OCI-LY1 (cell line): ENCODE results near the gene ALDH3A2.
"Not testable (repeated sequence)": the region's sequence is repeated elsewhere in the genome, so short reads cannot be mapped to it uniquely, and the experiment has no call there.

Experiments used
- H2AFZ ChIP-seq: fragments of 200-600 bp; sonication (generic), shearing (Covaris generic); 2 replicates; pipeline ENCODE4 v1.6.0; 2014; ENCODE audit warnings: antibody characterized with exemption, mild to moderate bottlenecking, low read length
- H3F3A ChIP-seq: fragments of 200-600 bp; sonication (generic), shearing (Covaris generic); 2 replicates; pipeline ENCODE4 v1.6.0; 2014; ENCODE audit warnings: mild to moderate bottlenecking, antibody characterized with exemption, low read length, moderate library complexity; ENCODE audit not compliant: insufficient read depth
- H3K27ac ChIP-seq: fragments of 200-600 bp; sonication (generic); 2 replicates; pipeline ENCODE4 v1.5.1; 2014; ENCODE audit warnings: low read length, mixed run types, mild to moderate bottlenecking, low read depth; ENCODE audit not compliant: poor library complexity, severe bottlenecking
- H3K27me3 ChIP-seq: fragments of 200-600 bp; sonication (generic); 2 replicates; pipeline ENCODE4 v1.6.0; 2014; ENCODE audit warnings: antibody characterized with exemption, mild to moderate bottlenecking, low read length, moderate library complexity; ENCODE audit not compliant: insufficient read depth
- H3K36me3 ChIP-seq: fragments of 200-600 bp; sonication (generic); 2 replicates; pipeline ENCODE4 v1.6.1; 2014; ENCODE audit warnings: mild to moderate bottlenecking, antibody characterized with exemption, low read length, moderate library complexity, mixed read lengths; ENCODE audit not compliant: insufficient read depth
- H3K4me1 ChIP-seq: fragments of 200-600 bp; sonication (generic); 2 replicates; pipeline ENCODE4 v1.5.1; 2014; ENCODE audit warnings: mild to moderate bottlenecking, low read length, moderate library complexity; ENCODE audit not compliant: insufficient read depth, severe bottlenecking
- H3K4me2 ChIP-seq: fragments of 200-600 bp; sonication (generic), shearing (Covaris generic); 2 replicates; pipeline ENCODE4 v1.6.1; 2014; ENCODE audit warnings: low read length
- H3K4me3 ChIP-seq: fragments of 200-600 bp; sonication (generic); 2 replicates; pipeline ENCODE4 v1.5.1; 2014; ENCODE audit warnings: low read length, low read depth, mild to moderate bottlenecking, mixed read lengths; ENCODE audit not compliant: poor library complexity, severe bottlenecking
- H3K79me2 ChIP-seq: fragments of 200-600 bp; shearing (Covaris generic); 2 replicates; pipeline ENCODE4 v1.6.1; 2016; ENCODE audit warnings: mixed run types, low read length, mixed read lengths; ENCODE audit not compliant: insufficient read depth
- H3K9ac ChIP-seq: fragments of 200-600 bp; sonication (generic), shearing (Covaris generic); 2 replicates; pipeline ENCODE4 v1.6.1; 2014; ENCODE audit warnings: mild to moderate bottlenecking, low read length, mixed read lengths
- H3K9me2 ChIP-seq: fragments of 200-600 bp; sonication (generic), shearing (Covaris generic); 2 replicates; pipeline ENCODE4 v1.6.1; 2014; ENCODE audit warnings: low read depth, mild to moderate bottlenecking, low read length, mixed read lengths
- H3K9me3 ChIP-seq: fragments of 200-600 bp; shearing (Covaris generic); 2 replicates; pipeline ENCODE4 v1.6.1; 2014; ENCODE audit warnings: low read length, mixed read lengths
- H4K20me1 ChIP-seq: fragments of 200-600 bp; sonication (generic), shearing (Covaris generic); 2 replicates; pipeline ENCODE4 v1.6.0; 2016; ENCODE audit warnings: mild to moderate bottlenecking, low read length; ENCODE audit not compliant: insufficient read depth
- EZH2 ChIP-seq: fragments of 200-600 bp; sonication (generic), shearing (Covaris generic); IDR thresholded peaks from 2 replicates; pipeline ENCODE4 v1.8.0; 2017; ENCODE audit warnings: borderline replicate concordance, mixed run types, mild to moderate bottlenecking, antibody characterized with exemption, low read length, moderate library complexity, mixed read lengths
- TF ChIP-seq, protein P1 (sequence below): fragments of 200-600 bp; sonication (generic), shearing (Covaris generic); IDR thresholded peaks from 2 replicates; pipeline ENCODE4 v1.5.1; 2017; ENCODE audit warnings: mild to moderate bottlenecking, antibody characterized with exemption, low read length, moderate library complexity, mixed read lengths

ALDH3A2 gene

DNA sequence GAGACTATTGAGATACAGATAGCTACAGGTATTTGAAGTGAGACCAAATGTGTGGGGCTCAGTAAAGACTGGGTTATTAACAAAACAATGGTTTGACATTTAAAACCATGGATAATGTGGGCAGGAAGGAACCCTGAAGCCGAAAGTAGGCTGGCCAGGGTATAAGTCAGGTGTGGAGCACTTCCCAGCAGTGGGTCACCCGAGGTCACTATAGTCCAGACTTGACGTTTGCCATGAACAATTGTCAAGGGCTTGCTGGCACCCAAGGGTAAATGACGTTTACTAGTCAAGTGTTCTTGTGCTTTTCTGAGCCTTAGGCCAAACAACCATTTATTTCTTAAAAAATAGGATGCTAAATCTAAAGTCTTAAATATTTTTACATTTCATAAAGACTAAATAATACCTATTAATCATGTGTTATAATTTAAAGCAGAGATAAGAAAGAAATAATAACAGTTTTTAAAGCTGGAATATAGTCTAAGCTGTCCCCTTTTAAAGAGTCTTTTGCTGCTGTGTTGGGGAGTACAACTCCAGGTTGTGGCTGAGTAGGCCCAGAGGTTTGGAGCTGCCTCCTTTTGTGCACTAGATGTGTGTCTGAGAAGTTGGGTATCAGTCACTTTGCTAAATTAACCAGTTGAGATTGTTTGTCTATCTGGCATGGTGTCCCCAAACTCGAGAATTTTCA is 15.7 kb downstream of the ALDH3A2 start:
- Histone ChIP-seq H3F3A (no peaks in the 10 kb centered on the region), H2AFZ (no peak overlapping the region)

DNA sequence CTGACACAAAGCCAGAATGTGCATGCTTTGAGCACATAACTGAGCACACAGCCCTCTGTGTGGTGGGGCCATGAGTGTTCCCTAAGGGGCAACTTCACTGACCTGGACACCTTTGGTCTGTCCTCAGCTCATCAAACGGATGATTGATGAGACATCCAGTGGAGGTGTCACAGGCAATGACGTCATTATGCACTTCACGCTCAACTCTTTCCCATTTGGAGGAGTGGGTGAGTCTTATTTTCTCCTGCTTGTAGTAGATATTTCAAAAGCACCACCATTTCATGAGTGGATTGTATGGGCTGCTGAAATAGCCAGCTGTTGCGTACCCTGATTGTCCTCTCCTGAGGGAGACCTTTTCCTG is 16.2 kb downstream of the ALDH3A2 start:
- Histone ChIP-seq H3K4me2 (no peak overlapping the region), H3K79me2 (no peaks in the 10 kb centered on the region), H3K27me3 (no peaks in the 10 kb centered on the region), H3K4me3 (no peak overlapping the region), H3K36me3 (peaks cover 17% of the 10 kb centered on the region; the same call in 1 of the 2 replicates), H3K27ac (no peak overlapping the region), H3K9me3 (no peaks in the 10 kb centered on the region), H4K20me1 (no peaks in the 10 kb centered on the region), H2AFZ (no peak overlapping the region), H3K9ac (no peak overlapping the region), H3F3A (no peaks in the 10 kb centered on the region), H3K9me2 (no peaks in the 10 kb centered on the region), H3K4me1 (no peaks in the 10 kb centered on the region)
- no peak for TF ChIP-seq EZH2
- TF ChIP-seq, protein P1, sequence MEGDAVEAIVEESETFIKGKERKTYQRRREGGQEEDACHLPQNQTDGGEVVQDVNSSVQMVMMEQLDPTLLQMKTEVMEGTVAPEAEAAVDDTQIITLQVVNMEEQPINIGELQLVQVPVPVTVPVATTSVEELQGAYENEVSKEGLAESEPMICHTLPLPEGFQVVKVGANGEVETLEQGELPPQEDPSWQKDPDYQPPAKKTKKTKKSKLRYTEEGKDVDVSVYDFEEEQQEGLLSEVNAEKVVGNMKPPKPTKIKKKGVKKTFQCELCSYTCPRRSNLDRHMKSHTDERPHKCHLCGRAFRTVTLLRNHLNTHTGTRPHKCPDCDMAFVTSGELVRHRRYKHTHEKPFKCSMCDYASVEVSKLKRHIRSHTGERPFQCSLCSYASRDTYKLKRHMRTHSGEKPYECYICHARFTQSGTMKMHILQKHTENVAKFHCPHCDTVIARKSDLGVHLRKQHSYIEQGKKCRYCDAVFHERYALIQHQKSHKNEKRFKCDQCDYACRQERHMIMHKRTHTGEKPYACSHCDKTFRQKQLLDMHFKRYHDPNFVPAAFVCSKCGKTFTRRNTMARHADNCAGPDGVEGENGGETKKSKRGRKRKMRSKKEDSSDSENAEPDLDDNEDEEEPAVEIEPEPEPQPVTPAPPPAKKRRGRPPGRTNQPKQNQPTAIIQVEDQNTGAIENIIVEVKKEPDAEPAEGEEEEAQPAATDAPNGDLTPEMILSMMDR: no peak

More for the DNA sequence above, 15.7 kb downstream of the ALDH3A2 start:
- Histone ChIP-seq H3K4me3 (no peak overlapping the region), H3K9me2 (no peaks in the 10 kb centered on the region), H4K20me1 (no peaks in the 10 kb centered on the region), H3K79me2 (no peaks in the 10 kb centered on the region), H3K4me2 (no peak overlapping the region), H3K4me1 (no peaks in the 10 kb centered on the region), H3K9ac (no peak overlapping the region), H3K27ac (no peak overlapping the region), H3K9me3 (no peaks in the 10 kb centered on the region), H3K27me3 (no peaks in the 10 kb centered on the region), H3K36me3 (peaks cover 17% of the 10 kb centered on the region; the same call in 1 of the 2 replicates)
- TF ChIP-seq, protein P1: no peak
- TF ChIP-seq EZH2: no peak

DNA sequence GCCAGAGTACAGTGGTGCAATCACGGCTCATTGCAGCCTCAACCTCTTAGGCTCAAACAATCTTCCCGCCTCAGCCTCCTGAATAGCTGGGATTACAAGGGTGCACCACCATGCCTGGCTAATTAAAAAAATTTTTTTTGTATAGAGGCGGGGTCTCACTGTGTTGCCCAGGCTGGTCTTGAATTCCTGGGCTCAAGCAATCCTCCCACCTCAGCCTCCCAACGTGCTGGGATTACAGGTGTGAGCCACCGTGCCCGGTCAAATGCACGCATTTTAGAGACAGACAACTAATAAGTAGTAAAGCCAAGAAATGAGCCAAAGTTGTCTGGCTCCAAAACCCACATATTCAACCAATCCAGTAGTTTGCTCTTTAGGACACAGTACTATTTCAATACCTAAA is 21.1 kb downstream of the ALDH3A2 start:
- H3K9me3 ChIP-seq, H3K4me2 ChIP-seq, H3K9ac ChIP-seq, H3K27me3 ChIP-seq, H3K9me2 ChIP-seq, H3K4me3 ChIP-seq, H2AFZ ChIP-seq, H3K36me3 ChIP-seq, H4K20me1 ChIP-seq, H3K4me1 ChIP-seq, H3F3A ChIP-seq, H3K79me2 ChIP-seq, H3K27ac ChIP-seq: not testable (repeated sequence)

GRCh38 chr17:19670908-19671307 is 22.4 kb downstream of the ALDH3A2 start:
- Histone ChIP-seq H3K9me3 (no peaks in the 10 kb centered on the region), H3K27ac (no peak overlapping the region), H3K4me2 (no peak overlapping the region), H4K20me1 (no peaks in the 10 kb centered on the region), H3K9me2 (no peaks in the 10 kb centered on the region), H2AFZ (no peak overlapping the region), H3K9ac (no peak overlapping the region), H3K79me2 (no peaks in the 10 kb centered on the region), H3K27me3 (no peaks in the 10 kb centered on the region), H3F3A (no peaks in the 10 kb centered on the region), H3K4me1 (no peaks in the 10 kb centered on the region), H3K4me3 (no peak overlapping the region), H3K36me3 (no peaks in the 10 kb centered on the region)
- no peak for TF ChIP-seq EZH2
- TF ChIP-seq, protein P1: no peak
